T-helper 2 cell treated with Interferon-gamma antibody and Interleukin-4, amounts not matched to agents 100 ng/mL and 5 ng/mL, for 36 hours (primary cell): ENCODE data around the gene NHS. TPM values are rescaled to one million over a fixed set of nuclear protein-coding genes. Genes with fewer than 3 reads are reported as not detected.
"Not testable (repeated sequence)": the region's sequence is repeated elsewhere in the genome, so short reads cannot be mapped to it uniquely, and the experiment has no call there.

Experiments
- intact Hi-C: fragments of 100-400 bp; cut with micrococcal nuclease; formaldehyde crosslinking; loops from one replicate; pipeline ENCODE4 v1.15.1; 2023
- total RNA-seq: library from RNA; stranded (reverse); gene quantifications from 2 replicates; pipeline ENCODE4 v1.2.3, GENCODE V29; 2022

NHS gene
- total RNA-seq, 1 donor from 2014 or later: 0.70 TPM

GRCh38 chrX:17446269-17446668 is 71.3 kb downstream of the NHS start:
- intact Hi-C loops: not testable (repeated sequence)

- intact Hi-C loops: no loop called here
Observed at GRCh38 chrX:17448188-17448587, 73.2 kb downstream of the NHS start.

DNA sequence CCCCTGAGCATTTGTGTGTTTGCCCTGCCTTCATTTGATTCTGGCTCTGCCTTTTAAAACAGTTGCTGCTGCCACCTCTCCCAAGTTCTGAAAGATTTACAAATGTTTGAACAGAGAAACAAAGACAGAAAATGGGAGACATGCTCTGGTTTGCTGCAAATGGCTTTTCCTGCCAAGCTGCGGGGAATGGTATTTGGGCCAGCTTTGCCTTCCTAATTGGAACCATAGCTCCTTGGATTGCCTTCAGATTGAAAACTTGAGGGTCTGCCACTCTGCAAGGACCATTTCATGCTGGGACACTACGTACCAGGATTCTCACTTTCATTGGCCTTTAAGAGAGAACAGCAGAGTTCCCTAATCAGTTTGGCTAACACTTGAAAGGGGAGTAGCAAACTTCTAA is 74.9 kb downstream of the NHS start:
- intact Hi-C loops: no loop called here

DNA sequence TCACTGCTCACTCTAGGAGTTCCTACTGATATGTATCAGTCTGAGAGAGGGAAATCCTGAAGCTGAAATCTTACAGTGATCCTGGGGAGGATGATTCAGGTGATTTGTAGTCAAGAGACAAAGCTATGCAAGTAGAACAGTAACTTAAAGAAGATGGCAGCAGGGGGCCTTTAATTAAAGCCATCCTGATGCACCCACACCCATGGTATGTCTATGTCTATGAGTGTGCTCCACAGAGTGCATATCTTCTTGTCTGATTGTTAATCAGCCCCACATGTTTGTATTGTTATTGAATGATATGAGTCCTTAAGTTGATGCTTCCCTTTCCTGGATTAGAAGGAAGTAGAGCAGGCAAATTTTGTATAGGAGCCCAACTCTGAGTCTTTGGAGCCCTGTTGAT is 78.8 kb downstream of the NHS start:
- intact Hi-C loops: no loop called here

- intact Hi-C loops: no loop called here
Observed at GRCh38 chrX:17456526-17456925, 81.5 kb downstream of the NHS start.

DNA sequence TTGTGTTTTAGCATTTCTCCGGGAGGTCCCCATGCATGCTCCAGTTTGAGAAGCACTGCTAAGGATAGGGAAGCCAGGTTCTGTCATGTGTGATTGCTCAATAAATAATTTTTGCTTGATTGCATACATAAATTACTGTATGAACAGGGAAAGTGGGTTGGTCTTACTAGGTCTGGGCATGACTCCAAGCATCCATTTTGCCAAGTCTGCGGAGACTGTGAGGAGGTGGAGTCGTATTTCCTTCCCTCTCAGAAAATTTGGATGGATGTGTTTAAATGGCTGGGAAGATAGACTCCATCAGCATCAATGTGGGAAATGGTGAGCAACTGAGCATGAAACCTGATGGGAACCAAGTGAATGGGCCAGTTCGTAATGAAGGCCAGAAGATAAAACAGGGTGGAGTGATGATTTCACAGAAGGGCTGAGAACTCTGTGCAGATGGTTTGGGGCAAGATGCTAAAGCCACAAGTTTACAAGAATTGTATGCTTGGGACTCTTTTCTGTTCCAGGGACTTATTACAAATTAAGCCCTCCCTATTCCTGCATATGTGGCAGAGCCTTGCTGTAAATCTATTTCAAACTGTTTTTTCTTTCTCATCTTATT is 84.1 kb downstream of the NHS start:
- intact Hi-C loops: no loop called here

DNA sequence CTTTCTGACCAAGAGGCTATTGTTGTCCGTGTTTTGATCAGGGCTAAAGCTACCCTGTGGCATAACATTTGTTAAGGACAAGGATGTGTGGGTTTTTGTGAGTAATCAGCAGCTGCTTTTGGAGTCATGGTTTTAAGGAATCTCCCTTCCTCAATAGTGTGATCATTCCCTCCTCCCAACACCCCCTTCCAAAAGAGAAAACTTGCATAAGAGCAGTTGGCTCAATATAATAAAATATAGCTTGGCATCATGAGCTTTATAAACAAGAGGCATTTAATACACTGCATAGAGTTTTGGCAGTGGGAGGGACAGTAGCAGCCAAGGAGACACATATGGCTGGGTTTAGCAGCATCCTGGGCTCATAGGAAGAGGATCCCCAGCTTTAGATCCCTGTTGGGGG is 84.7 kb downstream of the NHS start:
- intact Hi-C loops: no loop called here

- intact Hi-C loops: no loop called here
Observed at GRCh38 chrX:17462881-17463280, 87.9 kb downstream of the NHS start.

GRCh38 chrX:17464194-17464593 is 89.2 kb downstream of the NHS start:
- intact Hi-C loops: no loop called here

DNA sequence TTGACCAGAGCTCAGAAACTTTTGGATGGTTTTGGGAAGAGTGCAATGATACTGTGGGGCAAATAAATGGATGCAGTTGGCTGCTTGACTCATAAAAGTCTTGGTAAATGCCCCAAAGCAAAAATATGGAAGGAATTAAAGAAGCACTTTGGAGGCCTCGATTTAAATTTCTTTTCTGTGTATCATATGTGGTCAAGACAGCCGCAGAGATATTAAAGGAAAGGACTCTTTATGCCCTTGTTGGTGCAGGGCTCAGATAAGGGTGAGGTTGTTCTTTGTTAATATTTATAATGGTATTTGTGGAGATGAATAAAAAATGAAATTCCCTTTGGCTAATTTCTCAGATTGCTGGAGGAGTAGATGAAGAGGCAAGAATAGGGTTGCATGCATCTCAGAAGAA is 90.2 kb downstream of the NHS start:
- intact Hi-C loops: no loop called here

DNA sequence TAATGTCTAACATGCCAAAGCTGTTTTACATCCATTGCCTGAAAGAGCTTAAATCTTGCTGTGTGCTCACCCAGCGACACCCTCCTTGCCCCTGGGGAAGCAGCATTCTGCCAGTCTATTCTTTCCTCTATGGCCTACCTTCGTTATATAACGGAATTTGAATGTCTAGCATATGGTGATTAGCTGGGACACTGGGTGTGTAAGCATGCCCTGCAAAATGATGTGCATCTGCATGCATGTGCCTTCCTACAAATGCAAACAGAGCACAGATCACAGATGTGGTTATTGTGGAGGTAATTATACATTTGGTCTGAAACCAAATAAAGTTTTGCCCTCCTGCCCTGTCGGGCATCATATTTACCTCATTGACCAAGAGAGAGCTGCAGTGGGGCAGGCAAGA is 90.8 kb downstream of the NHS start:
- intact Hi-C loops: no loop called here

- intact Hi-C loops: no loop called here
Observed at GRCh38 chrX:17470136-17470535, 95.1 kb downstream of the NHS start.

GRCh38 chrX:17471121-17471520 is 96.1 kb downstream of the NHS start:
- intact Hi-C loops: no loop called here

- intact Hi-C loops: no loop called here
Observed at GRCh38 chrX:17471861-17472260, 96.9 kb downstream of the NHS start.

DNA sequence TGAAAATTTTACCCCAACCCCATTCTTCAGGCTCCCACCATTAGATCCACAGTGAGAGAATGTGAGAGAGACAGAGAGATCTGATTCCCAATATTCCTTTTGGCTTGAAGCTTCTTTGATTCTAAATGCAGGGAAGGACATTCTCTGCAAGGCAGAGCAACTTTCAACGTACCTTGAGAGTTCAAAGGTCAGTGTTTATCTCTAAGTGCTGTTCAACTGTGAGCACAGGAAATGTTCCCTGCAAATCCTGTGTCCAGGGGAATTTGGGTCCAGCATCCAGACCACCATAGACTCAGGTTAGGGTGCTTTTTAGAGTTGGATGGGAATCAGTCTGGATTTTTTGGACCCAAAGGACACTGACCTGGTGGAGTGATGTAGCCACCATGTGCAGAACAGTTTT is 97.4 kb downstream of the NHS start:
- intact Hi-C loops: no loop called here

- intact Hi-C loops: no loop called here
Observed at GRCh38 chrX:17473021-17473420, 98.0 kb downstream of the NHS start.

DNA sequence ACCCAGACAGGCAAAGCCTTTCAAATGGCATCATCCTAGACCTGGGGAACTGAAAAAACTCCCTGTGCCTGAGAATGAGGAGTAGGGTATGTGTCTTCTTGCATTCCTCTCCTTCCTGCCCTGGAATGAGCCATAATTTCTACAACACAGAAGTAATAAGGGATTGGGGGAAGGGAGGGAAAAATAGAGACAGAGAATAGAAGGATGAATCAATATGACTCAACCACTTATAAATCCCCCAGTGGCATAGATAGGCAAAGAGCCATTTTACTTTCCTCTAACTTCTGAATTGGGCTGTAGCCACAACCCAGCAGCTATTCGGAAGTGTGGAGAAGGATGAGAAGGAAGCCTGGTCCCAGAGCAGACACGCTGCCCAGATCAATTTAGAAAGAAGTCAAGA is 99.9 kb downstream of the NHS start:
- intact Hi-C loops: no loop called here

DNA sequence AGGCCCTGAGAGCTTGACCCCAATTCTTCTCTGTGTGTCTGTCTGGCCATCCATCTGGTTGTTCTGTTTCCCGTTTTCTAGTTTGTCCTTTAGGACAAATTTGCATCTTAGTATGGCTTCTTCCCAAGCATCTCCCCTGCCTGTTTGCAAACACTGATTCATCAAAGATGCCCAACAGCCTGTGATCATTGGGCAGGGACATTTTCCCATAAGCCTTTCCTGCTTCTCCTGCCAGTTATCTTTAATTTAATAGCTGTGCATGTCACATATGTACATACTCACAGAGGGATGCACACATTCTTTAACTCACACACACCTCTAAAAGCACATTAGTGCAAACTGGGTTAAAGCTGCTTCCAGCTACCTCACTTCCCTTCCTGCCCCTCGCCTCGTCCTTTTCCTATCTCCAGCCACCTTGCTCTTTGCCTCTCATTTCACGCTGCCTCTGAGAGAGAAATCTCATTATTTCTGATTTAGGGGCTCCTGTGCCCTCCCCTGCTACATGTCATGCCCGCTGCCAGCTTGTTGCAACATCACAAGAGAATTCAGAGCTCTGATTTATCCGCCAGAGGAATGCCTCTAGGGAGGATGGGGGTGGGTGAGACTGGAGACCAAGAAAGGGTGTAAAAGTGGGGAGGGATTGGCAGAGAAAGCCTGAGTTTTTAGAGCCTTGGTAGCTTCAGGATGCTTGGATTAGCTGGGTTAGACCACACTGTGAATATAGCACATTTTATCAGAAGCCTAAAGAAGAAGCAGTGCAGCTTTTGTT is 100.6 kb downstream of the NHS start:
- intact Hi-C loops: no loop called here

GRCh38 chrX:17476411-17476810 is 101.4 kb downstream of the NHS start:
- intact Hi-C loops: no loop called here

- intact Hi-C loops: no loop called here
Observed at GRCh38 chrX:17481086-17481485, 106.1 kb downstream of the NHS start.

GRCh38 chrX:17484592-17484991 is 109.6 kb downstream of the NHS start:
- intact Hi-C loops: no loop called here

DNA sequence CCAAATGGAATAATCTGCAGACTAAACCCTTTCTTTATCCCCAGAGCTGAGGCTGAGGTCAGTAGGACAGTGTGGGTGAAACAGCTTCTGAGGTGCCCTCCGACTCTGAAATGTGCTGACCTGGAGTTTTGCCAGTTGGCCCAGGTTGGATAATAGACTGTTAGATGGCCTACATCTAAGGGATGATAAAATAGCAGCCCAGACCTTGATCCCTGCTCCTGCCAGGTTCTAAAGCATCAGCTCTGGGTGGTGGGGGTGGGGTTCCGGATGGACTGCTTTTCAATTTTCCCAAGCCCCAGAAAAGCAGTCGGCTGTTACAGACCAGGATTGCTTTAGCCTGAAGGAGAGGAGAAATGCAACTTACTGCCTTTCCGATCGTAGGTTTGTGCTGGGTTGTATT is 110.4 kb downstream of the NHS start:
- intact Hi-C loops: no loop called here

DNA sequence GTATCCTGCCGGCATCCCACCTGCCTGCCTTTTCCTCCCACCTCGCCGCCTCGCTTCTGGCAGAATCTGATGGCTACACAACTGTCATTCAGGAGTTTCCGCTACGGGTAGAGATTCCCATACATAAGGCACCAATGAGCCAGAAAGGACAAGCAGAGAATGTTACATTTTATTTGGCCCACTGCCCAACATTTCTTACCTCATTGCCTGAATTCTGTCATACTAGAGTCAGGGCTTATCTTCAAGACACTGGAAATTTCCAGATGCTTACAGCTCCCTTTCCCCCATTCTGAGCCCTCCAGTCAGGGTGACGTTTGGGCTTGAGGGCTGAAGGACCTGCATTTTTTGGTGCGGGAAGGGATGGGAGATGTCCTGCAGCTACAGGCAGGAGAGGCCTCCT is 113.0 kb downstream of the NHS start:
- intact Hi-C loops: no loop called here
